Activated T-cell treated with anti-CD3 and anti-CD28 coated beads, Interleukin-2, amount 50 U/mL, for 4 hours (primary cell): Measurements from ENCODE around the gene KDM4E. TPM values are rescaled to one million over a fixed set of nuclear protein-coding genes. Genes with fewer than 3 reads are reported as not detected.

Experiments
- ATAC-seq, 2 donors: fragments of 200-7000 bp; cut with Tn5 transposase; one replicate each; pipeline ENCODE4 v1.10.0; 2021
- DNase-seq: peaks from one replicate; pipeline ENCODE4 v3.0.0-alpha.2; 2020
- H3K27me3 Mint-ChIP-seq: one replicate; pipeline ENCODE4 v1.8.0; 2021; ENCODE audit warnings: low read depth, mixed read lengths
- H3K36me3 Mint-ChIP-seq: one replicate; pipeline ENCODE4 v1.8.0; 2022; ENCODE audit warnings: mixed read lengths; ENCODE audit not compliant: insufficient read depth
- H3K4me1 Mint-ChIP-seq: one replicate; pipeline ENCODE4 v1.8.0; 2021; ENCODE audit warnings: low read depth, mixed read lengths
- H3K4me3 Mint-ChIP-seq: one replicate; pipeline ENCODE4 v1.8.0; 2021; ENCODE audit warnings: mild to moderate bottlenecking, moderate library complexity, mixed read lengths
- H3K9me3 Mint-ChIP-seq: one replicate; pipeline ENCODE4 v1.8.0; 2021; ENCODE audit warnings: mixed read lengths
- total RNA-seq, 3 donors: library from RNA; stranded (reverse); gene quantifications; one replicate each; pipeline ENCODE4 v1.2.1, GENCODE V29; 2021

The KDM4E gene
- total RNA-seq, 3 donors from 2014 or later: not detected

- no peaks in the 10 kb centered on the region for H3K27me3 Mint-ChIP-seq
- ATAC-seq (peak; percentile 29 to 36), DNase-seq (no peak)
- peaks cover 25% of the 10 kb centered on the region for H3K4me1 Mint-ChIP-seq
- peaks cover 10% of the 10 kb centered on the region for H3K36me3 Mint-ChIP-seq
- peak within 1 kb of the TSS; percentile 95 for H3K4me3 Mint-ChIP-seq
- no peaks in the 10 kb centered on the region for H3K9me3 Mint-ChIP-seq
These were observed 41.6 kb downstream of the KDM4E start, which contains the start of gene SRSF8 for GRCh38 chr11:95066716-95067038. TSS of gene SRSF8 (plus strand) at chr11:95066919. CDS start at chr11:95067227, 308 bp downstream.

- peak; percentile 65 for DNase-seq
- Mint-ChIP-seq H3K36me3 (peaks cover 10% of the 10 kb centered on the region), H3K4me3 (peak overlapping the region; percentile 95), H3K27me3 (no peaks in the 10 kb centered on the region), H3K4me1 (peaks cover 27% of the 10 kb centered on the region), H3K9me3 (no peaks in the 10 kb centered on the region)
- ATAC-seq: peak; percentile 79 to 84
These were observed 42.2 kb downstream of the KDM4E start for GRCh38 chr11:95067039-95067840.

- Mint-ChIP-seq H3K27me3 (no peaks in the 10 kb centered on the region), H3K9me3 (no peaks in the 10 kb centered on the region), H3K36me3 (peaks cover 13% of the 10 kb centered on the region), H3K4me3 (peak overlapping the region; percentile 95), H3K4me1 (peaks cover 30% of the 10 kb centered on the region)
- ATAC-seq (no peak), DNase-seq (no peak)
These were observed 42.8 kb downstream of the KDM4E start for GRCh38 chr11:95067841-95068219.

DNA sequence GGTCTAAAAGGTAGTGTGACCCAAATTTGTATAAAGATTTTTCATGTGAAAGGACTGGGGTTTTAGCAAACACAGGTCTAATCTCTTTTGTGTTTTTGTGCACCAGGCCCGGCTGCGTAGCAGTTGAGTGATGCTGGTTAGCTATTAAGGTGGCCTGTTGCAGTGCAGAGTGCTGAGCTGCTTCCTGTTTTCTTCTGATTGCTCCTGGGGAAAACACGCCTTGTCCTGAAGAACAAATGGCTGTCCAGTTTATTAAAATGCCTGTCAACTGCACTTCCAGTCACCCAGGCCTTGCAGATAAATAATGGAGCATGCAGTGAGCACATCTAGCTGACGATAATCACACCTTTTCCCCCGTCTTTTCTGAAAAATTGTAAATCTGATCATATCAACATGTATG is 43.5 kb downstream of the KDM4E start:
- peak overlapping the region; percentile 95 for H3K4me3 Mint-ChIP-seq
- DNase-seq: peak; percentile 37
- peaks cover 33% of the 10 kb centered on the region for H3K4me1 Mint-ChIP-seq
- peaks cover 13% of the 10 kb centered on the region for H3K36me3 Mint-ChIP-seq
- peak; percentile 63 to 66 for ATAC-seq
- no peaks in the 10 kb centered on the region for H3K9me3 Mint-ChIP-seq
- no peaks in the 10 kb centered on the region for H3K27me3 Mint-ChIP-seq

GRCh38 chr11:95070471-95070870 is 45.4 kb downstream of the KDM4E start:
- no peaks in the 10 kb centered on the region for H3K27me3 Mint-ChIP-seq
- H3K36me3 Mint-ChIP-seq: peaks cover 13% of the 10 kb centered on the region
- H3K9me3 Mint-ChIP-seq: no peaks in the 10 kb centered on the region
- H3K4me1 Mint-ChIP-seq: peaks cover 33% of the 10 kb centered on the region
- ATAC-seq (no peak), DNase-seq (no peak)
- peak overlapping the region; percentile 14 for H3K4me3 Mint-ChIP-seq

DNA sequence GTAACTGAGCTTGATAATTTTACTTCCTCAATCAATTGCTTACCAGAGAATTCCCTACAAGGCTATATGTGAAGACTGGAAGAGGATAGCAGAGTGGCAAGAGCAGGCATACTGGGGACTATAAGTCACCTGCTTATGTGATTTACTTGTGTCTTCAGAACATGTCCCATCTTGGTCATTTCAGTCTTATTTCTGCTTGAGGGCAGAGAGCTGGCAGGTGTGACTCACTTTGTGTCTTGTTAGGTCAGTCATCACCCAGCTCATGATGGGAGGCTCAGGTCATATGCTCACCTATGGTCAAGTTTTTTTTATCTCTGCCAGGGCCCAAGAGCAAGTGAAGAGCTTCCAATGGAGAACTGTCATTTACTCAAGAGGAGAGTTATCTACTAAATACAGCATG is 47.9 kb downstream of the KDM4E start:
- DNase-seq (no peak), ATAC-seq (no peak)
- Mint-ChIP-seq H3K4me3 (no peak overlapping the region), H3K27me3 (no peaks in the 10 kb centered on the region), H3K9me3 (no peaks in the 10 kb centered on the region), H3K36me3 (peaks cover 13% of the 10 kb centered on the region), H3K4me1 (peaks cover 32% of the 10 kb centered on the region)

GRCh38 chr11:95074792-95075563 is 49.9 kb downstream of the KDM4E start:
- Mint-ChIP-seq H3K4me1 (peaks cover 24% of the 10 kb centered on the region), H3K9me3 (no peaks in the 10 kb centered on the region), H3K27me3 (no peaks in the 10 kb centered on the region), H3K4me3 (no peak overlapping the region), H3K36me3 (peaks cover 10% of the 10 kb centered on the region)
- DNase-seq: no peak
- no peak for ATAC-seq

GRCh38 chr11:95076416-95076815 is 51.4 kb downstream of the KDM4E start:
- DNase-seq: no peak
- peaks cover 14% of the 10 kb centered on the region for H3K4me1 Mint-ChIP-seq
- no peak overlapping the region for H3K4me3 Mint-ChIP-seq
- H3K27me3 Mint-ChIP-seq: no peaks in the 10 kb centered on the region
- H3K36me3 Mint-ChIP-seq: peaks cover 3% of the 10 kb centered on the region
- ATAC-seq: no peak
- no peaks in the 10 kb centered on the region for H3K9me3 Mint-ChIP-seq

DNA sequence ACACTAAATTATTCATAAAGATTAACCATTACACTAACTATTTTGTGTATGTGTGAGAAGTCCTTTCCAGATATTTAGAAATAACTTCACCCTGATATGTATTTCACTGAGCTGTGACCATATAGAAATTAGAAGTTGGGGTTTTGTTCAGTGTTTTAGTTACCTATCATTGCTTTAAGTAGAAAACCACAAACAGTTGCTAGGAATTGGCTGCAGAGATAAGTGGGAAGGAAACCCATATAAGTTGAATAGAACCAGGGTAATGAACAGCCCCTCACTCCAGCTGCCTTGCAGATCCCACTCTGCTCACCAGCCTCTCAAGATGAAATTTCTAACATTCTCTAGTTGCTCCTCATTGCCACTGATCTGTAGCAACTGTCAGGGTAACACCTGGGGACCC is 51.9 kb downstream of the KDM4E start:
- no peak for ATAC-seq
- Mint-ChIP-seq H3K9me3 (no peaks in the 10 kb centered on the region), H3K36me3 (peaks cover 3% of the 10 kb centered on the region), H3K4me3 (no peak overlapping the region), H3K27me3 (no peaks in the 10 kb centered on the region), H3K4me1 (peaks cover 10% of the 10 kb centered on the region)
- no peak for DNase-seq

Other genes starting within 250 kb of the KDM4E start
- 100 to 1,000 TPM in 1 of 3 donors, 10 to 100 TPM in 2; 94.2 to 110 (median 95.1) TPM for gene CWC15, start 51.7 kb upstream of the KDM4E start, total RNA-seq
- gene KDM4D, start 51.5 kb upstream of the KDM4E start, total RNA-seq: 1 to 10 TPM in 1 of 3 donors, under 1 TPM in 2; 0.76 to 1.1 (median 0.90) TPM
- not detected for gene KDM4F, start 24.2 kb downstream of the KDM4E start, total RNA-seq
- gene SRSF8, start 41.7 kb downstream of the KDM4E start, total RNA-seq: 10 to 100 TPM; 51.7 to 63.4 (median 56.1) TPM
- 10 to 100 TPM; 15.1 to 30.4 (median 21.0) TPM for gene ENDOD1, start 64.6 kb downstream of the KDM4E start, total RNA-seq
- gene SESN3, start 205.9 kb downstream of the KDM4E start, total RNA-seq: 1 to 10 TPM; 6.8 to 9.3 (median 7.3) TPM